ENCODE results near the gene FBXL22.
A peak's percentile ranks its signal among the peaks of the same experiment; 100 is the strongest.
"Not testable (repeated sequence)": the region's sequence is repeated elsewhere in the genome, so short reads cannot be mapped to it uniquely, and the experiment has no call there.

The FBXL22 gene

GRCh38 chr15:63610209-63610841, 13.1 kb downstream of the FBXL22 start:
- no peak overlapping the region for H3K4me3 ChIP-seq (ENCODE audit: low read depth, low read length)

GRCh38 chr15:63611177-63611576, 14.0 kb downstream of the FBXL22 start:
- H3K4me3 ChIP-seq (ENCODE audit: low read depth, low read length): no peak overlapping the region
- TF ChIP-seq, protein P1, sequence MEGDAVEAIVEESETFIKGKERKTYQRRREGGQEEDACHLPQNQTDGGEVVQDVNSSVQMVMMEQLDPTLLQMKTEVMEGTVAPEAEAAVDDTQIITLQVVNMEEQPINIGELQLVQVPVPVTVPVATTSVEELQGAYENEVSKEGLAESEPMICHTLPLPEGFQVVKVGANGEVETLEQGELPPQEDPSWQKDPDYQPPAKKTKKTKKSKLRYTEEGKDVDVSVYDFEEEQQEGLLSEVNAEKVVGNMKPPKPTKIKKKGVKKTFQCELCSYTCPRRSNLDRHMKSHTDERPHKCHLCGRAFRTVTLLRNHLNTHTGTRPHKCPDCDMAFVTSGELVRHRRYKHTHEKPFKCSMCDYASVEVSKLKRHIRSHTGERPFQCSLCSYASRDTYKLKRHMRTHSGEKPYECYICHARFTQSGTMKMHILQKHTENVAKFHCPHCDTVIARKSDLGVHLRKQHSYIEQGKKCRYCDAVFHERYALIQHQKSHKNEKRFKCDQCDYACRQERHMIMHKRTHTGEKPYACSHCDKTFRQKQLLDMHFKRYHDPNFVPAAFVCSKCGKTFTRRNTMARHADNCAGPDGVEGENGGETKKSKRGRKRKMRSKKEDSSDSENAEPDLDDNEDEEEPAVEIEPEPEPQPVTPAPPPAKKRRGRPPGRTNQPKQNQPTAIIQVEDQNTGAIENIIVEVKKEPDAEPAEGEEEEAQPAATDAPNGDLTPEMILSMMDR (IDR thresholded peaks at IDR 0.05; ENCODE audit: borderline replicate concordance, insufficient read depth, low read depth, low read length): no peak

More at GRCh38 chr15:63610209-63610841, 13.1 kb downstream of the FBXL22 start:
- TF ChIP-seq, protein P1 (IDR thresholded peaks at IDR 0.05; ENCODE audit: borderline replicate concordance, insufficient read depth, low read depth, low read length): peak; percentile 80

GRCh38 chr15:63612300-63612699, 15.1 kb downstream of the FBXL22 start:
- TF ChIP-seq, protein P1 (IDR thresholded peaks at IDR 0.05; ENCODE audit: borderline replicate concordance, insufficient read depth, low read depth, low read length): no peak
- no peak overlapping the region for H3K4me3 ChIP-seq (ENCODE audit: low read depth, low read length)

DNA sequence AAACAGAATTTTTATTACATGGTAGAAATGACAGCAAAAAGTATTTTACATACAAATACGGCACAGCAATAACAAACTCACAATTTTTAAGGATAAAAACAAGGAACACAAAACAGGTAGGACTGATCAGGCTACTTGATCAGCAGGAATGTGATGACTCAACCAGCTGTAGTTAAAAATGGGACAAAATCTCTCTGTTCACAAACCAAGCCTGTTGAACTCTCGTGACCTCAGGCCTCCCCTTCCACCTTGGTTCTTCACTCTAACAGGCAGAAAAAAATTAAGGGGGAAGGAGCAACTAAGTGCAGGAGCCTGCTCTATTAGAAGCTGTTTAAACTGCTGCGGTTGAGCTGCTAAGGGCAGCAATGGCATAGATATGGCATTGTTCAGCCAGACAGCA, 18.7 kb downstream of the FBXL22 start:
- TF ChIP-seq, protein P1 (IDR thresholded peaks at IDR 0.05; ENCODE audit: borderline replicate concordance, insufficient read depth, low read depth, low read length): no peak

GRCh38 chr15:63617147-63617546, 20.0 kb downstream of the FBXL22 start:
- H3K4me3 ChIP-seq (ENCODE audit: low read depth, low read length): not testable (repeated sequence)

More for the DNA sequence above, 18.7 kb downstream of the FBXL22 start:
- H3K4me3 ChIP-seq (ENCODE audit: low read depth, low read length): no peak overlapping the region

GRCh38 chr15:63617627-63618026, 20.4 kb downstream of the FBXL22 start:
- not testable (repeated sequence) for H3K4me3 ChIP-seq (ENCODE audit: low read depth, low read length)

DNA sequence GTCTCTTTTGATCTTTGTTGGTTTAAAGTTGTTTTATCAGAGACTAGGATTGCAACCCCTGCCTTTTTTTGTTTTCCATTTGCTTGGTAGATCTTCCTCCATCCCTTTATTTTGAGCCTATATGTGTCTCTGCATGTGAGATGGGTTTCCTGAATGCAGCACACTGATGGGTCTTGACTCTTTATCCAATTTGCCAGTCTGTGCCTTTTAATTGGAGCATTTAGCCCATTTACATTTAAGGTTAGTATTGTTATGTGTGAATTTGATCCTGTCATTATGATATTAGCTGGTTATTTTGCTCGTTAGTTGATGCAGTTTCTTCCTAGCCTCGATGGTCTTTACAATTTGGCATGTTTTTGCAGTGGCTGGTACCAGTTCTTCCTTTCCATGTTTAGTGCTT, 23.6 kb downstream of the FBXL22 start:
- H3K4me3 ChIP-seq (ENCODE audit: low read depth, low read length): not testable (repeated sequence)

GRCh38 chr15:63623232-63623969, 26.2 kb downstream of the FBXL22 start:
- TF ChIP-seq, protein P1 (IDR thresholded peaks at IDR 0.05; ENCODE audit: borderline replicate concordance, insufficient read depth, low read depth, low read length): no peak
- H3K4me3 ChIP-seq (ENCODE audit: low read depth, low read length): no peak overlapping the region
